Immature natural killer cell (primary cell): ENCODE results near the gene KCNQ1. TPM values are rescaled to one million over a fixed set of nuclear protein-coding genes. Genes with fewer than 3 reads are reported as not detected.

Source experiments
- DNase-seq, 3 donors: peaks; one replicate each; pipeline ENCODE4 v3.0.0; 2022; ENCODE audit warnings: mixed read lengths in 1 of 3
- H3K27ac Mint-ChIP-seq, 6 donors: one replicate each; pipeline ENCODE4 v1.8.0; 2020; ENCODE audit warnings: mixed read lengths in 6 of 6, mild to moderate bottlenecking in 5 of 6, inconsistent platforms in 4 of 6, moderate library complexity in 3 of 6
- H3K27me3 Mint-ChIP-seq, 3 donors: one replicate each; pipeline ENCODE4 v1.8.0; 2020 to 2021; ENCODE audit warnings: low read depth in 3 of 3, mild to moderate bottlenecking in 3 of 3, mixed read lengths in 3 of 3, moderate library complexity in 3 of 3, inconsistent platforms in 1 of 3
- H3K36me3 Mint-ChIP-seq, 3 donors: one replicate each; pipeline ENCODE4 v1.8.0; 2020; ENCODE audit warnings: mixed read lengths in 3 of 3, inconsistent platforms in 2 of 3, mild to moderate bottlenecking in 2 of 3
- H3K4me1 Mint-ChIP-seq, 2 donors: one replicate each; pipeline ENCODE4 v1.8.0; 2020; ENCODE audit warnings: inconsistent platforms in 2 of 2, mild to moderate bottlenecking in 2 of 2, mixed read lengths in 2 of 2, moderate library complexity in 1 of 2
- H3K4me3 Mint-ChIP-seq, 5 donors: one replicate each; pipeline ENCODE4 v1.8.0; 2020; ENCODE audit warnings: mild to moderate bottlenecking in 5 of 5, mixed read lengths in 5 of 5, inconsistent platforms in 3 of 5, moderate library complexity in 3 of 5
- H3K9me3 Mint-ChIP-seq, 6 donors: one replicate each; pipeline ENCODE4 v1.8.0; 2020; ENCODE audit warnings: mild to moderate bottlenecking in 6 of 6, mixed read lengths in 6 of 6, inconsistent platforms in 4 of 6, moderate library complexity in 3 of 6
- polyA plus RNA-seq, 3 donors: library from polyadenylated mRNA; unstranded; fragments of 300-500 nt; fragmentation: Illumina TruSeq; gene quantifications; one replicate each; pipeline ENCODE4 v1.2.3, GENCODE V29; 2021

The KCNQ1 gene
- polyA plus RNA-seq, 3 donors from 2014 or later, result 0.13 to 1.1 (median 0.73) TPM

GRCh38 chr11:2525941-2526807 is 81.4 kb downstream of the KCNQ1 start:
- Mint-ChIP-seq H3K9me3 (peaks cover 0 to 1% (median 0%) of the 10 kb centered on the region in 6 donors), H3K4me3 (no peak overlapping the region), H3K36me3 (no peaks in the 10 kb centered on the region), H3K4me1 (no peaks in the 10 kb centered on the region), H3K27ac (no peak overlapping the region), H3K27me3 (peaks cover 0 to 14% (median 6%) of the 10 kb centered on the region in 3 donors)
- DNase-seq, result no peak

DNA sequence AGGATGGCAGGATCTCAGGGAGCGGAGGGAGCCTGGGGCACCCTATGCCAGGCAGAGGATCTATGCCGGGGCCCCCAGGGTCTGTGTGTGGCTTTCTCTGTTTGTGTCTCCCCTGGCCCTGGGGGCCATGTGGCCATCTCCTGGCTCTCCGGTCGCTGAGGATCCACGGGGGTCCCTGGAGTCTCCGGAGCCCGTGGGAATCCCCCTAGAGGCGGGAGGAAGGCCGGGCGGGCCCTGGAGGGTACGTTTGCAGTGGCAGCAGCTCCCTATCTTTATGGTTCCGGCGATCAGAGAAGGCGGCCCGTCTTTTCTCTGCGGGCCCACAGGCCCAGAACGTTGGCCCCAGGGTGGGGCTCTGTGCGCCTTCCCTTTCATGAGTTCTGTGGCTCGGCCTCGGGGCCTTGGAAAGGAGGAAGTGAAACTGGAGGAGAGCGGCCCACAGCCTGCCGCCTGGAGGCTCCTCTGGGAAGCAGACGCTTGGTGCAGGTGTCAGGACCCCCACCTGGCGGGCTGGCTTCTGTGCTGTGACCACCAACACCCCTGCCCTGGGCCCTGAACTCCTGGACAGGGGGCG is 82.1 kb downstream of the KCNQ1 start:
- Mint-ChIP-seq H3K4me1 (no peaks in the 10 kb centered on the region), H3K4me3 (no peak overlapping the region), H3K36me3 (no peaks in the 10 kb centered on the region), H3K27ac (no peak overlapping the region), H3K27me3 (peaks cover 0 to 14% (median 4%) of the 10 kb centered on the region in 3 donors), H3K9me3 (peaks cover 0 to 1% (median 0%) of the 10 kb centered on the region in 6 donors)
- no peak for DNase-seq

- H3K36me3 Mint-ChIP-seq, result no peaks in the 10 kb centered on the region
- DNase-seq, result no peak
- H3K27ac Mint-ChIP-seq, result no peak overlapping the region
- peaks cover 0 to 3% (median 0%) of the 10 kb centered on the region in 6 donors for H3K9me3 Mint-ChIP-seq
- peaks cover 1 to 4% of the 10 kb centered on the region in 2 donors for H3K4me1 Mint-ChIP-seq
- peaks cover 0 to 17% (median 2%) of the 10 kb centered on the region in 3 donors for H3K27me3 Mint-ChIP-seq
- no peak overlapping the region for H3K4me3 Mint-ChIP-seq
Observed at GRCh38 chr11:2527621-2528291, 82.9 kb downstream of the KCNQ1 start.

GRCh38 chr11:2528301-2529050 is 83.7 kb downstream of the KCNQ1 start:
- Mint-ChIP-seq H3K9me3 (peaks cover 0 to 3% (median 0%) of the 10 kb centered on the region in 6 donors), H3K27me3 (peaks cover 0 to 17% (median 2%) of the 10 kb centered on the region in 3 donors), H3K4me3 (no peak overlapping the region), H3K36me3 (no peaks in the 10 kb centered on the region), H3K4me1 (peaks cover 8 to 11% of the 10 kb centered on the region in 2 donors), H3K27ac (no peak overlapping the region)
- no peak for DNase-seq

DNA sequence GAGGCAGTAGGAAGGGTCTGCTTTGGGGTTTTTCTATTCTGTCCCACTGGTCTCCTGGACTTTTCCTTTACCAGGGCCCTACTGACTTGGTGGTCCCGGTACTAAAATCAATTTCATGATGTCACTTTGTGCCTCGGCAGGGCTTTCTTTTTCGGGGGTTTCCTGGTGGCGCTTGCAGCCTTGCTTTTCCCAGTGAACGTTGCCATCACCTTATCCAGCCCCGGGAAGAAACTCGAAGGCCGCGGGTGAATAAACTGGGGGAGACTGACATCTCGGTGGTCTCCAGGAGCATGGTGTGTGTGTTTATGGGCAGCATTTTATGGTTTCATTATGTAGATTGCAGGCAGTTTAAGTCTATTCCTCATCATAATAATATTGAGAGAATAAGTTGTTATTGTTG is 84.4 kb downstream of the KCNQ1 start:
- Mint-ChIP-seq H3K27me3 (peaks cover 0 to 13% (median 2%) of the 10 kb centered on the region in 3 donors), H3K4me3 (no peak overlapping the region), H3K4me1 (peaks cover 13 to 15% of the 10 kb centered on the region in 2 donors)

DNA sequence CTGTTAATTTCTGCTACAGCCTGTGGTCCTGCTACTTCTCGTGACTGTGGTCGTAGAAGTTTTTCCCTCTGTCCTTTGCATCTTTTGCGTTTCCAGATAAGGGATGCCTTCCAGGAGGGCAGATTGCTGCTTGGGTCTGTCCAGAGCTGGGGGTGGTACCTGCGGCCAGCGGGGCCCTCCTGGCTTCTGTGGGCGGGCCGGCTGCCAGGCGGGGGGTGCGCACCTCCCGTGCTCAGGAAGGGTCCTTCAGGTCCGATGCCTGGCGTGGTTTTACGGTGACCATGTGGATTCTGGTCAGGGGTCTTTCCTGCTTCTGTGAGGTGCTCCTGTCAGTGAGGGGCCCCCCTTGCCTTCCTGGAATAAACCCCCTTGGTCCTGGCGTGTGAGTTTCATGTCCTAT is 84.8 kb downstream of the KCNQ1 start:
- DNase-seq, result no peak

More for the DNA sequence above, 84.4 kb downstream of the KCNQ1 start:
- no peak overlapping the region for H3K27ac Mint-ChIP-seq
- H3K9me3 Mint-ChIP-seq, result peaks cover 0 to 3% (median 0%) of the 10 kb centered on the region in 6 donors
- DNase-seq, result no peak
- no peaks in the 10 kb centered on the region for H3K36me3 Mint-ChIP-seq

GRCh38 chr11:2530131-2530854 is 85.5 kb downstream of the KCNQ1 start:
- DNase-seq, result no peak
- Mint-ChIP-seq H3K4me1 (peaks cover 13 to 15% of the 10 kb centered on the region in 2 donors), H3K27ac (no peak overlapping the region), H3K4me3 (no peak overlapping the region), H3K9me3 (peaks cover 0 to 3% (median 0%) of the 10 kb centered on the region in 6 donors), H3K36me3 (no peaks in the 10 kb centered on the region), H3K27me3 (peaks cover 0 to 14% (median 2%) of the 10 kb centered on the region in 3 donors)

More for the DNA sequence above, 84.8 kb downstream of the KCNQ1 start:
- H3K4me3 Mint-ChIP-seq, result no peak overlapping the region
- H3K9me3 Mint-ChIP-seq, result peaks cover 0 to 3% (median 0%) of the 10 kb centered on the region in 6 donors
- no peak overlapping the region for H3K27ac Mint-ChIP-seq
- peaks cover 13 to 15% of the 10 kb centered on the region in 2 donors for H3K4me1 Mint-ChIP-seq
- no peaks in the 10 kb centered on the region for H3K36me3 Mint-ChIP-seq
- peaks cover 0 to 14% (median 2%) of the 10 kb centered on the region in 3 donors for H3K27me3 Mint-ChIP-seq

DNA sequence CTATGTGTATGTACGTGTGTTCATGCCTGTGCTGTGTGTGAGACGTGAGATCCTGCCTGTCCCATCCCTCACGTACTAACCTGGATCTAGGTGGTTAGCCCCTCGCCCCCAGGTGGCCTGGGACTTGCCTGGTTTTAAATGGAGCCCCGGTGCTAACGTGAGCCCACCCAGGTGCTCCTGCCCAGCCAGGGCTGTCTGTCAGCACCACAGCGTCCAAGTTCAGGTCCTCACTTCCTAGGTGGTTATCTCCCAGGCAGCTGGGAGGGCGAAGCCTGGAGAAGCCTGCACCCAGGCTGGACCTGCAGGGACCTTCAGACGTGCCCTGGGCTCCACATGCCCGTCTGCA is 86.0 kb downstream of the KCNQ1 start:
- Mint-ChIP-seq H3K27me3 (peaks cover 2 to 14% (median 2%) of the 10 kb centered on the region in 3 donors), H3K4me1 (peaks cover 13 to 15% of the 10 kb centered on the region in 2 donors), H3K27ac (no peak overlapping the region), H3K9me3 (peaks cover 0 to 2% (median 0%) of the 10 kb centered on the region in 6 donors), H3K36me3 (no peaks in the 10 kb centered on the region), H3K4me3 (no peak overlapping the region)
- DNase-seq, result no peak

- peak overlapping the region in 2 of 6 donors; percentile 14 to 21 for H3K27ac Mint-ChIP-seq
- peaks cover 0 to 2% (median 0%) of the 10 kb centered on the region in 6 donors for H3K9me3 Mint-ChIP-seq
- H3K4me3 Mint-ChIP-seq, result no peak overlapping the region
- no peaks in the 10 kb centered on the region for H3K36me3 Mint-ChIP-seq
- H3K27me3 Mint-ChIP-seq, result peaks cover 2 to 11% (median 2%) of the 10 kb centered on the region in 3 donors
- peak; percentile 61 to 69 (median 65) for DNase-seq
- H3K4me1 Mint-ChIP-seq, result peaks cover 13 to 15% of the 10 kb centered on the region in 2 donors
Observed at GRCh38 chr11:2531277-2531986, 86.6 kb downstream of the KCNQ1 start.

- no peak overlapping the region for H3K4me3 Mint-ChIP-seq
- peaks cover 2 to 11% (median 2%) of the 10 kb centered on the region in 3 donors for H3K27me3 Mint-ChIP-seq
- DNase-seq, result no peak
- H3K4me1 Mint-ChIP-seq, result peaks cover 13 to 15% of the 10 kb centered on the region in 2 donors
- H3K9me3 Mint-ChIP-seq, result peaks cover 0 to 2% (median 0%) of the 10 kb centered on the region in 6 donors
- H3K36me3 Mint-ChIP-seq, result no peaks in the 10 kb centered on the region
- H3K27ac Mint-ChIP-seq, result no peak overlapping the region
Observed at GRCh38 chr11:2531987-2532703, 87.3 kb downstream of the KCNQ1 start.

DNA sequence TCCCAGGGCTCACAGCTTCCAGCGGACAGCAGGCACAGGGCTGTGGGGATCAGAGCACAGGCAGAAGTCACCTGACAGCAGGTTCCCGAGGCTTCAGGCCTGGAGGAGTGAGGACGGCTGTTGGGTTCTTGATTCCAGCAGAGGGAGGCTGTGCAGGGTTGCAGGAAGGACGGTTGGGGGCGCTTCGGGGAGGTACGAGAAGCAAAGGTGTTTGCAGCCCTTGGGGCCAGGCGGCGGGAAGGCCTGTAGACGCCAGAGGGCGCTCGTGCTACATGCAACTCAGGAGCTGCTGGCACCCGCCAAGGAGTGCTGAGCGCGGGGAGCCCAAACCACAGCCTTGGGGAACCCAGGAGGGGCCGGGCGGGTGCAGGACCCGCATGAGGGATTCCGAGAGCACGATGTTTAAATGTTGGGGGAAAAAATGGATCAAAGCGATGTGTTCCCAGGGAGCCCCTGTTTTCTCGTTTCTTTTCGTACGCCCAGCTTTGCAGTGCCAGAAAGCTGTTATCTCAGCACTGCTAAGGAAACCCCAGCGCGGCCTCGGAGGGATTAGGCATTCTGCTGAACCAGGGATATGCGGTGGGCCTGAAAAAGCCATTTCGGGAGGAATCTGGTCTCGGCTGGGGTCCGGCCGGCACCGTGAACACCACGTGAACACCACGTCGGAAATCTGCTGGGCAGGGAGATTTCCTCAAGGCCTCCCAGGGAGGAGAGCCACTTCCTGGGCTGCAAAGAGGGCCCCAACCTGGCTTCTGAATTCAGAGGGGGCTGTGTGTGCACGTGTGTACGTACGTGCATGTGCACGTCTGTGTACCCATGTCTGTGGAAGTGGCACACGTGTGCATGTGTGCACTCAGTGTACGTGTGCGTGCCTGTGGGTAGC is 88.1 kb downstream of the KCNQ1 start:
- peak; percentile 86 to 89 (median 87) for DNase-seq
- peaks cover 0 to 9% (median 2%) of the 10 kb centered on the region in 3 donors for H3K27me3 Mint-ChIP-seq
- H3K36me3 Mint-ChIP-seq, result no peaks in the 10 kb centered on the region
- H3K9me3 Mint-ChIP-seq, result peaks cover 0 to 2% (median 0%) of the 10 kb centered on the region in 6 donors
- H3K4me3 Mint-ChIP-seq, result peak overlapping the region; percentile 78 to 87 (median 79)
- H3K27ac Mint-ChIP-seq, result peak overlapping the region in 1 of 6 donors; percentile 45
- H3K4me1 Mint-ChIP-seq, result peaks cover 13 to 15% of the 10 kb centered on the region in 2 donors
